T47D (cell line): ENCODE results near the gene SLC50A1.

ENCODE experiments used
- DNase-seq, 2 experiments: peaks; one replicate each; pipeline versions ENCODE4 v3.0.0 to v3.0.0-alpha.2; 2011 to 2012; ENCODE audit warnings: low read depth in 1 of 2, low spot score in 1 of 2
- JUND ChIP-seq: IDR thresholded peaks from 2 replicates; pipeline ENCODE4 v1.6.1; 2012; ENCODE audit warnings: low read depth
- in situ Hi-C: cut with HindIII; loops from 2 replicates; pipeline ENCODE4 v1.10.0; 2016; ENCODE audit warnings: low sequenced_read_pairs, low pct_unique_long_range_greater_than_20kb

SLC50A1 gene

GRCh38 chr1:155188268-155188667, 52.6 kb downstream of the SLC50A1 start:
- DNase-seq: peak in 1 of 2 experiments; percentile 48
- in situ Hi-C loops: no loop called here
- no peak for TF ChIP-seq JUND
